Upper lobe of left lung (tissue), 4 donors: ENCODE measurements around the gene SRRM3.
"Not testable (repeated sequence)": the region's sequence is repeated elsewhere in the genome, so short reads cannot be mapped to it uniquely, and the experiment has no call there.

Experiments
- EP300 ChIP-seq, 4 donors: sonication (generic); formaldehyde crosslinking; IDR thresholded peaks; one replicate each; pipeline ENCODE4 v1.5.1; 2017; ENCODE audit warnings: antibody characterized with exemption in 4 of 4, control low read depth in 2 of 4
- POLR2A ChIP-seq, 4 donors: fragments of 450-650 bp; IDR thresholded peaks; one replicate each; pipeline ENCODE4 v1.5.1; 2016 to 2017; ENCODE audit warnings: antibody characterized with exemption in 4 of 4, mild to moderate bottlenecking in 2 of 4
- TF ChIP-seq, protein P1 (sequence below), 6 experiments: fragments of 450-650 bp in 4 of 6; fragments of 200-600 bp in 2 of 6; sonication (generic) in 2 of 6; IDR thresholded peaks; one replicate each; pipeline ENCODE4 v1.5.1; 2016 to 2019; ENCODE audit warnings: antibody characterized with exemption in 6 of 6

DNA sequence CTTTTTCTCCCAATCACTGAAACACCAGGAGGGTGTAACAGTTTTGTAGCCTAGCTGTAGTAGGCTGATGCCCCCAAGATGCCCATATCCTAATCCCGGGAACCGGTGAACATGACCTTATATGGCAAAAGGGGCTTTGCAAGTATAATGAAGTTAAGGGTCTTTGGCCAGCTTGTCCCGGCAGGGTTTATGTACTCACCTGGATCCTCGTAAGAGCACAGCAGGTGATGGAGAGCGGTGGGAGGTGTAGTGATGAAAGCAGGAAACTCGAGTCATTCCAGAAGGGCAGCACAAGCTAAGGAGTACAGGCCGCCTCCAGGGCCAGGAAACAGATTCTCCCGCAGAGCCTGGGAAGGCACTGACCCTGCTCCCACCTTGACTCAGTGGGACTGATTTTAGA, 37.9 kb upstream of the SRRM3 start:
- TF ChIP-seq, protein P1, sequence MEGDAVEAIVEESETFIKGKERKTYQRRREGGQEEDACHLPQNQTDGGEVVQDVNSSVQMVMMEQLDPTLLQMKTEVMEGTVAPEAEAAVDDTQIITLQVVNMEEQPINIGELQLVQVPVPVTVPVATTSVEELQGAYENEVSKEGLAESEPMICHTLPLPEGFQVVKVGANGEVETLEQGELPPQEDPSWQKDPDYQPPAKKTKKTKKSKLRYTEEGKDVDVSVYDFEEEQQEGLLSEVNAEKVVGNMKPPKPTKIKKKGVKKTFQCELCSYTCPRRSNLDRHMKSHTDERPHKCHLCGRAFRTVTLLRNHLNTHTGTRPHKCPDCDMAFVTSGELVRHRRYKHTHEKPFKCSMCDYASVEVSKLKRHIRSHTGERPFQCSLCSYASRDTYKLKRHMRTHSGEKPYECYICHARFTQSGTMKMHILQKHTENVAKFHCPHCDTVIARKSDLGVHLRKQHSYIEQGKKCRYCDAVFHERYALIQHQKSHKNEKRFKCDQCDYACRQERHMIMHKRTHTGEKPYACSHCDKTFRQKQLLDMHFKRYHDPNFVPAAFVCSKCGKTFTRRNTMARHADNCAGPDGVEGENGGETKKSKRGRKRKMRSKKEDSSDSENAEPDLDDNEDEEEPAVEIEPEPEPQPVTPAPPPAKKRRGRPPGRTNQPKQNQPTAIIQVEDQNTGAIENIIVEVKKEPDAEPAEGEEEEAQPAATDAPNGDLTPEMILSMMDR (IDR thresholded peaks at IDR 0.05), result not testable (repeated sequence)
- TF ChIP-seq POLR2A, EP300 (IDR thresholded peaks at IDR 0.05): not testable (repeated sequence)
